ENCODE results near the gene DENND1A. TPM values are rescaled to one million over a fixed set of nuclear protein-coding genes. Genes with fewer than 3 reads are reported as not detected.

Gene DENND1A
- total RNA-seq, 1 experiment from 2014 or later: 19.7 TPM

- no TSS peak for BruUV-seq (replicated peaks)
- Histone ChIP-seq H3K9me3 (ENCODE audit: control insufficient read depth, insufficient read depth, low read depth, low read length) (no peaks in the 10 kb centered on the region), H3K4me3 (ENCODE audit: low read depth in 2 of 2, low read length in 2 of 2) (no peak overlapping the region), H3K36me3 (ENCODE audit: control insufficient read depth, insufficient read depth, low read length) (no peaks in the 10 kb centered on the region), H3K4me1 (ENCODE audit: control insufficient read depth, insufficient read depth, low read length) (no peaks in the 10 kb centered on the region), H3K27ac (ENCODE audit: low read length) (no peak overlapping the region), H3K27me3 (ENCODE audit: control insufficient read depth, insufficient read depth, low read length) (no peaks in the 10 kb centered on the region)
- intact Hi-C loops (cut with micrococcal nuclease; ENCODE audit: unreplicated experiment): no loop called here
- POLR2A ChIA-PET: no interaction called here
- TF ChIP-seq SIN3A (IDR thresholded peaks at IDR 0.05; ENCODE audit: borderline replicate concordance, insufficient read depth, low read depth, low read length) (no peak), TCF7L2 (IDR thresholded peaks at IDR 0.05; ENCODE audit: low read depth, low read length) (no peak), REST (IDR thresholded peaks at IDR 0.05; ENCODE audit: insufficient read depth in 1 of 2, low read depth in 2 of 2, low read length in 1 of 2) (no peak), POLR2AphosphoS5 (IDR thresholded peaks at IDR 0.05; ENCODE audit: low read depth, low read length) (no peak), CTCF (IDR thresholded peaks at IDR 0.05) (no peak)
- no peak for ATAC-seq
- in situ Hi-C loops (cut with HindIII; ENCODE audit: low pct_unique_long_range_greater_than_20kb, low sequenced_read_pairs): no loop called here
- CTCF ChIA-PET: no interaction called here
- no peak for DNase-seq (ENCODE audit: low read depth, low spot score)
These were observed 511.9 kb downstream of the DENND1A start for GRCh38 chr9:123418052-123418430.

- Histone ChIP-seq H3K27me3 (ENCODE audit: control insufficient read depth, insufficient read depth, low read length) (no peaks in the 10 kb centered on the region), H3K27ac (ENCODE audit: low read length) (no peak overlapping the region), H3K36me3 (ENCODE audit: control insufficient read depth, insufficient read depth, low read length) (no peaks in the 10 kb centered on the region), H3K4me3 (ENCODE audit: low read depth in 2 of 2, low read length in 2 of 2) (no peak overlapping the region), H3K4me1 (ENCODE audit: control insufficient read depth, insufficient read depth, low read length) (no peaks in the 10 kb centered on the region), H3K9me3 (ENCODE audit: control insufficient read depth, insufficient read depth, low read depth, low read length) (no peaks in the 10 kb centered on the region)
- ChIA-PET POLR2A (no interaction called here), CTCF (no interaction called here)
- BruUV-seq (replicated peaks): no TSS peak
- intact Hi-C loops (cut with micrococcal nuclease; ENCODE audit: unreplicated experiment) (no loop called here), in situ Hi-C loops (cut with HindIII; ENCODE audit: low pct_unique_long_range_greater_than_20kb, low sequenced_read_pairs) (no loop called here)
- no peak for TF ChIP-seq CTCF (IDR thresholded peaks at IDR 0.05)
- no peak for TF ChIP-seq REST (IDR thresholded peaks at IDR 0.05; ENCODE audit: insufficient read depth in 1 of 2, low read depth in 2 of 2, low read length in 1 of 2)
- TF ChIP-seq POLR2AphosphoS5 (IDR thresholded peaks at IDR 0.05; ENCODE audit: low read depth, low read length): no peak
- no peak for TF ChIP-seq TCF7L2 (IDR thresholded peaks at IDR 0.05; ENCODE audit: low read depth, low read length)
- TF ChIP-seq SIN3A (IDR thresholded peaks at IDR 0.05; ENCODE audit: borderline replicate concordance, insufficient read depth, low read depth, low read length): no peak
- no peak for DNase-seq (ENCODE audit: low read depth, low spot score)
- ATAC-seq: no peak
These were observed 512.5 kb downstream of the DENND1A start for GRCh38 chr9:123417289-123418051.
